ENCODE results near the gene BTG4. TPM values are rescaled to one million over a fixed set of nuclear protein-coding genes. Genes with fewer than 3 reads are reported as not detected.

Gene BTG4
- total and polyA plus RNA-seq, 2 of the 8 experiments (the other 6 are each of a cell fraction or from before 2014, with no cell fraction given): 0.06 TPM; not detected in 1

GRCh38 chr11:111540114-111540936 lies 28.1 kb upstream of the BTG4 start, which contains the start of gene LAYN (continued):
- TF ChIP-seq CHD7 (IDR thresholded peaks at IDR 0.05; ENCODE audit: insufficient replicate concordance, low read length) (no peak), BCL11A (IDR thresholded peaks at IDR 0.05; ENCODE audit: low read depth in 2 of 2, low read length in 2 of 2) (no peak), POLR2AphosphoS5 (IDR thresholded peaks at IDR 0.05; ENCODE audit: low read depth, low read length) (no peak), RFX5 (IDR thresholded peaks at IDR 0.05; ENCODE audit: borderline replicate concordance, low read depth, low read length) (no peak), SP4 (IDR thresholded peaks at IDR 0.05; ENCODE audit: low read length) (no peak), ZNF274 (IDR thresholded peaks at IDR 0.05; ENCODE audit: borderline replicate concordance, extremely low read depth, low read length) (no peak), RAD21 (IDR thresholded peaks at IDR 0.05 in 1 of 2, conservative IDR thresholded peaks at IDR 0.05 in 1 of 2; ENCODE audit: low read depth in 2 of 2, low read length in 2 of 2) (no peak), KDM5A (IDR thresholded peaks at IDR 0.05; ENCODE audit: low read length) (no peak), HDAC2 (IDR thresholded peaks at IDR 0.05; ENCODE audit: borderline replicate concordance in 1 of 2, low read depth in 2 of 2, low read length in 2 of 2) (no peak; a peak in 1 of 4 replicates)

Measured in H1 (cell line).